Trophoblast cell (in vitro differentiated cells and primary cell): ENCODE results near the gene PPARG.
A peak's percentile ranks its signal among the peaks of the same experiment; 100 is the strongest.

ENCODE experiments used
- DNase-seq, 2 donors: peaks; one replicate each; pipeline ENCODE4 v3.0.0-alpha.2; 2016
- H2AFZ ChIP-seq: 2 replicates; pipeline ENCODE4 v1.6.1; 2013; ENCODE audit warnings: low read length, moderate library complexity, mild to moderate bottlenecking; ENCODE audit not compliant: insufficient read depth, poor library complexity
- H2AK5ac ChIP-seq: 2 replicates; pipeline ENCODE4 v1.6.1; 2013; ENCODE audit warnings: mild to moderate bottlenecking, low read length
- H2BK120ac ChIP-seq: 2 replicates; pipeline ENCODE4 v1.6.1; 2013; ENCODE audit warnings: low read length, mild to moderate bottlenecking, moderate library complexity; ENCODE audit not compliant: insufficient read depth, poor library complexity
- H2BK12ac ChIP-seq: 2 replicates; pipeline ENCODE4 v1.6.1; 2013; ENCODE audit warnings: mild to moderate bottlenecking, low read length, moderate library complexity
- H2BK5ac ChIP-seq: 2 replicates; pipeline ENCODE4 v1.6.1; 2013; ENCODE audit warnings: low read length, low read depth, moderate library complexity, mild to moderate bottlenecking; ENCODE audit not compliant: poor library complexity
- H3K14ac ChIP-seq: 2 replicates; pipeline ENCODE4 v1.6.1; 2013; ENCODE audit warnings: mild to moderate bottlenecking, low read length
- H3K18ac ChIP-seq: 2 replicates; pipeline ENCODE4 v1.6.1; 2013; ENCODE audit warnings: mild to moderate bottlenecking, low read length
- H3K23ac ChIP-seq: 2 replicates; pipeline ENCODE4 v1.6.1; 2013; ENCODE audit warnings: low read length
- H3K27ac ChIP-seq: 2 replicates; pipeline ENCODE4 v1.5.1; 2013; ENCODE audit warnings: low read depth, mild to moderate bottlenecking, inconsistent platforms, low read length, moderate library complexity
- H3K27me3 ChIP-seq: 2 replicates; pipeline ENCODE4 v1.6.1; 2013; ENCODE audit warnings: inconsistent platforms, mild to moderate bottlenecking, low read length, moderate library complexity; ENCODE audit not compliant: insufficient read depth
- H3K36me3 ChIP-seq, 2 experiments: 1 replicate in 1 of 2; 2 replicates in 1 of 2; pipeline ENCODE4 v1.6.1; 2013; ENCODE audit warnings: low read length in 2 of 2, mild to moderate bottlenecking in 2 of 2, moderate library complexity in 1 of 2; ENCODE audit not compliant: insufficient read depth in 2 of 2, control insufficient read depth in 1 of 2
- H3K4ac ChIP-seq: 2 replicates; pipeline ENCODE4 v1.6.1; 2013; ENCODE audit warnings: low read depth, mild to moderate bottlenecking, low read length, moderate library complexity
- H3K4me1 ChIP-seq, 2 experiments: 1 replicate in 1 of 2; 2 replicates in 1 of 2; pipeline ENCODE4 v1.6.1; 2013; ENCODE audit warnings: low read length in 2 of 2, mild to moderate bottlenecking in 2 of 2, moderate library complexity in 1 of 2; ENCODE audit not compliant: insufficient read depth in 2 of 2, control insufficient read depth in 1 of 2
- H3K4me2 ChIP-seq: 2 replicates; pipeline ENCODE4 v1.6.1; 2013; ENCODE audit warnings: inconsistent platforms, mild to moderate bottlenecking, low read length, moderate library complexity
- H3K4me3 ChIP-seq: 2 replicates; pipeline ENCODE4 v1.5.1; 2013; ENCODE audit warnings: mild to moderate bottlenecking, low read depth, low read length, inconsistent platforms
- H3K79me1 ChIP-seq: one replicate; pipeline ENCODE4 v1.6.1; 2013; ENCODE audit warnings: low read length
- H3K79me2 ChIP-seq: 2 replicates; pipeline ENCODE4 v1.6.1; 2013; ENCODE audit warnings: low read length, mild to moderate bottlenecking; ENCODE audit not compliant: control insufficient read depth, insufficient read depth, poor library complexity
- H3K9ac ChIP-seq: 2 replicates; pipeline ENCODE4 v1.6.1; 2013; ENCODE audit warnings: mild to moderate bottlenecking, low read length
- H3K9me3 ChIP-seq: 2 replicates; pipeline ENCODE4 v1.6.1; 2013; ENCODE audit warnings: low read depth, mild to moderate bottlenecking, control low read depth, inconsistent platforms, low read length; ENCODE audit not compliant: insufficient read depth
- H4K12ac ChIP-seq: 2 replicates; pipeline ENCODE4 v1.6.1; 2013; ENCODE audit warnings: low read depth, mild to moderate bottlenecking, low read length, moderate library complexity
- H4K8ac ChIP-seq: 2 replicates; pipeline ENCODE4 v1.6.1; 2013; ENCODE audit warnings: low read depth, mild to moderate bottlenecking, low read length, moderate library complexity
- H4K91ac ChIP-seq: one replicate; pipeline ENCODE4 v1.6.1; 2013; ENCODE audit warnings: low read depth, mild to moderate bottlenecking, low read length, moderate library complexity
- WGBS: extraction: QIAGEN DNeasy Blood & Tissue Kit; methylation state at CpG from one replicate; pipeline ENCODE4 v1.1.7; 2013; ENCODE audit warnings: missing lambda C conversion rate; ENCODE audit not compliant: insufficient read length, insufficient coverage; ENCODE audit errors: extremely low coverage; 5-methylcytosine and 5-hydroxymethylcytosine counted together

Gene PPARG

GRCh38 chr3:12286504-12286903 is 2.4 kb upstream of the PPARG start:
- H2AFZ ChIP-seq = no peak overlapping the region
- peak overlapping the region; percentile 26 for H2AK5ac ChIP-seq
- H3K79me2 ChIP-seq = peaks cover 12% of the 10 kb centered on the region
- H4K12ac ChIP-seq = no peak overlapping the region
- no peaks in the 10 kb centered on the region for H3K9me3 ChIP-seq
- no peak overlapping the region for H3K4me3 ChIP-seq
- peaks cover 4% of the 10 kb centered on the region in 2 experiments for H3K4me1 ChIP-seq
- no peaks in the 10 kb centered on the region for H3K27me3 ChIP-seq
- H3K23ac ChIP-seq = no peak overlapping the region
- no CpG with 5 or more reads among the region's 12 CpGs for whole genome bisulfite sequencing
- H4K91ac ChIP-seq = peak overlapping the region; percentile 33
- no peak for DNase-seq
- H3K9ac ChIP-seq = no peak overlapping the region
- H3K4ac ChIP-seq = no peak overlapping the region
- no peak overlapping the region for H3K27ac ChIP-seq
- H3K79me1 ChIP-seq = peaks cover 17% of the 10 kb centered on the region
- no peak overlapping the region for H3K18ac ChIP-seq
- no peak overlapping the region for H2BK120ac ChIP-seq
- no peak overlapping the region for H3K4me2 ChIP-seq
- H2BK12ac ChIP-seq = peak overlapping the region; percentile 56
- peaks cover 0 to 1% of the 10 kb centered on the region in 2 experiments for H3K36me3 ChIP-seq
- H2BK5ac ChIP-seq = no peak overlapping the region
- H3K14ac ChIP-seq = no peak overlapping the region
- H4K8ac ChIP-seq = peak overlapping the region; percentile 11

DNA sequence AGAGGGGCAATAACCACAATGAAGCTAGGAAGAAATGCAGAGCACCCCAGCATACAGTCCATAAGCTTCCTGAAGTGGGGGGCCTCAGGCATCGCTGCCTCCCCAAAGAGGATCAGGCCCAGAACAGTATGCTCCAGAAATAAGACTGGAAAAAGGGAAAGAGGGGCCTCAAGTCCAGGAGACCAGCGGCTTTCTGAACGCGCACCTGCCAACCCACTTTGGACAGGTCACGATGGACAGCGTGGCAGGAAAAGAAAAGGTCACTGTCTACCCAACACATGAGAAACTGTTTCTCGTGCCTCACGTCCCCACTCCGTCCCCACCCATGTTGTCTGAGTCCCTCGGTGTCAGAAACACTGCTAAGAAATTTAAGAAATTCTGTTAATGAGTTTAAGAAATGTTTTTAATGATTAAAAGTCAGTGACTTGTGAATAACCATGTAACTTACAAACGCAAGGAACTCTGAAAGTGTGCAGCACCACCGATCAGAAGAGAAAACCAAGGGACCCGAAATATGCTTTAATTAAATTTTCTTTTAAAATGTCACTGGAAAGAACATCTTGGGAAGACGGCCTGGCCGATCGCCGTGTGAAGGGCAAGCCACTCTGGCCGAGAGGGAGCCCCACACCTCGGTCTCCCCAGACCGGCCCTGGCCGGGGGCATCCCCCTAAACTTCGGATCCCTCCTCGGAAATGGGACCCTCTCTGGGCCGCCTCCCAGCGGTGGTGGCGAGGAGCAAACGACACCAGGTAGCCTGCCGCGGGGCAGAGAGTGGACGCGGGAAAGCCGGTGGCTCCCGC is 1.7 kb upstream of the PPARG start:
- H2AFZ ChIP-seq = peak overlapping the region; percentile 96

DNA sequence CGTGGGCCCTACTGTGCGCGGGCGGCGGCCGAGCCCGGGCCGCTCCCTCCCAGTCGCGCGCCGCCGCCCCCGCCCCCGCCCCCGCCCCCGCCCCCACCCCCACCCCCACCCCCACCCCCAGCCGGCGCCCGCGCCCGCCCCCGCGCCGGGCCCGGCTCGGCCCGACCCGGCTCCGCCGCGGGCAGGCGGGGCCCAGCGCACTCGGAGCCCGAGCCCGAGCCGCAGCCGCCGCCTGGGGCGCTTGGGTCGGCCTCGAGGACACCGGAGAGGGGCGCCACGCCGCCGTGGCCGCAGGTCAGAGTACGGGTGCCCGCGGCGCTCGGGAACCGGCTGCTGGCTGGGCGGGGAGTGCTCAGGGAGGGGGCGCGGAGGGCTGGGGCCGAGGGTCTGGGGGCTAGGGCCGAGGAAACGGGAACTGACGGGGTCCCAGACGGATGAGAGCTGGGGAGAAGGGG is 1.1 kb upstream of the PPARG start:
- peaks cover 4 to 6% of the 10 kb centered on the region in 2 experiments for H3K4me1 ChIP-seq
- H2AFZ ChIP-seq = peak overlapping the region; percentile 97
- peak overlapping the region; percentile 93 for H3K27ac ChIP-seq
- peaks cover 2% of the 10 kb centered on the region for H3K9me3 ChIP-seq
- H3K36me3 ChIP-seq = peaks cover 0 to 1% of the 10 kb centered on the region in 2 experiments
- H3K27me3 ChIP-seq = no peaks in the 10 kb centered on the region
- peak overlapping the region; percentile 92 for H3K4me2 ChIP-seq
- H4K8ac ChIP-seq = peak overlapping the region; percentile 97
- H3K79me2 ChIP-seq = peaks cover 15% of the 10 kb centered on the region
- peak overlapping the region; percentile 95 for H3K14ac ChIP-seq
- H4K91ac ChIP-seq = peak overlapping the region; percentile 98
- WGBS = no CpG with 5 or more reads among the region's 63 CpGs
- peak overlapping the region; percentile 90 for H3K4me3 ChIP-seq
- peaks cover 17% of the 10 kb centered on the region for H3K79me1 ChIP-seq
- H4K12ac ChIP-seq = peak overlapping the region; percentile 96
- H3K9ac ChIP-seq = peak overlapping the region; percentile 81
- H3K18ac ChIP-seq = peak overlapping the region; percentile 100
- H2BK12ac ChIP-seq = peak overlapping the region; percentile 75
- H3K23ac ChIP-seq = no peak overlapping the region
- DNase-seq = peak; percentile 59 to 79
- H3K4ac ChIP-seq = peak overlapping the region; percentile 73
- peak overlapping the region; percentile 91 for H2BK5ac ChIP-seq
- peak overlapping the region; percentile 93 for H2AK5ac ChIP-seq
- H2BK120ac ChIP-seq = peak overlapping the region; percentile 98

More for the DNA sequence above, 1.7 kb upstream of the PPARG start:
- H4K12ac ChIP-seq = peak overlapping the region; percentile 96
- H3K36me3 ChIP-seq = peaks cover 0 to 1% of the 10 kb centered on the region in 2 experiments
- peak overlapping the region; percentile 93 for H4K8ac ChIP-seq
- H2AK5ac ChIP-seq = peak overlapping the region; percentile 26
- H3K4me2 ChIP-seq = peak overlapping the region; percentile 63
- peak overlapping the region; percentile 78 for H3K4me3 ChIP-seq
- H3K9ac ChIP-seq = no peak overlapping the region
- WGBS = no CpG with 5 or more reads among the region's 33 CpGs
- H2BK12ac ChIP-seq = peak overlapping the region; percentile 81
- peak overlapping the region; percentile 50 for H3K27ac ChIP-seq
- peaks cover 12% of the 10 kb centered on the region for H3K79me2 ChIP-seq
- peak overlapping the region; percentile 95 for H4K91ac ChIP-seq
- peak overlapping the region; percentile 98 for H2BK120ac ChIP-seq
- no peaks in the 10 kb centered on the region for H3K9me3 ChIP-seq
- H3K14ac ChIP-seq = peak overlapping the region; percentile 95
- H2BK5ac ChIP-seq = peak overlapping the region; percentile 90
- DNase-seq = peak in 1 of 2 donors; percentile 60
- peaks cover 17% of the 10 kb centered on the region for H3K79me1 ChIP-seq
- no peak overlapping the region for H3K23ac ChIP-seq
- H3K4me1 ChIP-seq = peaks cover 4% of the 10 kb centered on the region in 2 experiments
- peak overlapping the region; percentile 49 for H3K4ac ChIP-seq
- peak overlapping the region; percentile 91 for H3K18ac ChIP-seq
- H3K27me3 ChIP-seq = no peaks in the 10 kb centered on the region

- Histone ChIP-seq H3K4ac (no peak overlapping the region), H3K18ac (no peak overlapping the region), H4K12ac (no peak overlapping the region), H3K36me3 (peaks cover 0 to 1% of the 10 kb centered on the region in 2 experiments), H2BK12ac (no peak overlapping the region), H3K27me3 (no peaks in the 10 kb centered on the region), H3K9ac (no peak overlapping the region), H3K79me1 (peaks cover 17% of the 10 kb centered on the region), H3K4me1 (peaks cover 4 to 8% of the 10 kb centered on the region in 2 experiments), H2BK5ac (no peak overlapping the region), H2AK5ac (no peak overlapping the region), H4K91ac (no peak overlapping the region), H3K27ac (no peak overlapping the region), H2BK120ac (no peak overlapping the region), H3K4me2 (peak overlapping the region; percentile 21), H3K79me2 (peaks cover 16% of the 10 kb centered on the region), H3K4me3 (no peak overlapping the region), H3K9me3 (peaks cover 3% of the 10 kb centered on the region), H3K14ac (no peak overlapping the region), H4K8ac (no peak overlapping the region), H2AFZ (no peak overlapping the region), H3K23ac (no peak overlapping the region)
- DNase-seq = no peak
- WGBS = no CpG with 5 or more reads among the region's 3 CpGs
Measured at GRCh38 chr3:12289524-12289923, 654 bp downstream of the PPARG start.
